ENCODE results near the gene CCDC18.
"Not testable (repeated sequence)": the region's sequence is repeated elsewhere in the genome, so short reads cannot be mapped to it uniquely, and the experiment has no call there.

Gene CCDC18

GRCh38 chr1:93172778-93173177 lies 7.7 kb upstream of the CCDC18 start:
- FAIRE-seq (no peak), DNase-seq (ENCODE audit: extremely low spot score, insufficient read length, low read depth) (no peak)

- not testable (repeated sequence) for FAIRE-seq; DNase-seq (ENCODE audit: extremely low spot score, insufficient read length, low read depth)
These were observed 5.9 kb upstream of the CCDC18 start for GRCh38 chr1:93174638-93175037.

GRCh38 chr1:93177991-93178390 lies 2.5 kb upstream of the CCDC18 start:
- FAIRE-seq, result no peak
- no peak for DNase-seq (ENCODE audit: extremely low spot score, insufficient read length, low read depth)

GRCh38 chr1:93178418-93178817 lies 2.1 kb upstream of the CCDC18 start:
- DNase-seq (ENCODE audit: extremely low spot score, insufficient read length, low read depth) (no peak), FAIRE-seq (no peak)

GRCh38 chr1:93179886-93180722 lies 420 bp upstream of the CCDC18 start, which contains the start of gene TMED5:
Gene TMED5 (minus strand): TSS chr1:93180413. CDS start chr1:93180242, 171 bp downstream.
- FAIRE-seq, result peak; percentile 99

GRCh38 chr1:93186667-93187066 lies 6.1 kb downstream of the CCDC18 start:
- DNase-seq (ENCODE audit: extremely low spot score, insufficient read length, low read depth) (no peak), FAIRE-seq (peak; percentile 61)

More at GRCh38 chr1:93179886-93180722, 420 bp upstream of the CCDC18 start, which contains the start of gene TMED5:
- DNase-seq (ENCODE audit: extremely low spot score, insufficient read length, low read depth), result peak; percentile 55

GRCh38 chr1:93190432-93190831 lies 9.9 kb downstream of the CCDC18 start:
- no peak for FAIRE-seq
- DNase-seq (ENCODE audit: extremely low spot score, insufficient read length, low read depth), result no peak

GRCh38 chr1:93194231-93194990 lies 13.9 kb downstream of the CCDC18 start:
- peak; percentile 21 for FAIRE-seq

GRCh38 chr1:93196591-93196990 lies 16.1 kb downstream of the CCDC18 start:
- FAIRE-seq (no peak), DNase-seq (ENCODE audit: extremely low spot score, insufficient read length, low read depth) (no peak)

More at GRCh38 chr1:93194231-93194990, 13.9 kb downstream of the CCDC18 start:
- no peak for DNase-seq (ENCODE audit: extremely low spot score, insufficient read length, low read depth)

GRCh38 chr1:93199150-93199549 lies 18.6 kb downstream of the CCDC18 start:
- no peak for FAIRE-seq
- no peak for DNase-seq (ENCODE audit: extremely low spot score, insufficient read length, low read depth)

- DNase-seq (ENCODE audit: extremely low spot score, insufficient read length, low read depth) (no peak), FAIRE-seq (no peak)
These were observed 19.6 kb downstream of the CCDC18 start for GRCh38 chr1:93200086-93200620.

GRCh38 chr1:93200714-93201113 lies 20.2 kb downstream of the CCDC18 start:
- FAIRE-seq, result no peak
- DNase-seq (ENCODE audit: extremely low spot score, insufficient read length, low read depth), result no peak

- no peak for FAIRE-seq
- DNase-seq (ENCODE audit: extremely low spot score, insufficient read length, low read depth), result no peak
These were observed 25.5 kb downstream of the CCDC18 start for GRCh38 chr1:93205892-93206566.

- no peak for FAIRE-seq
- DNase-seq (ENCODE audit: extremely low spot score, insufficient read length, low read depth), result no peak
These were observed 26.0 kb downstream of the CCDC18 start for GRCh38 chr1:93206567-93206954.

GRCh38 chr1:93207211-93207610 lies 26.7 kb downstream of the CCDC18 start:
- no peak for FAIRE-seq
- no peak for DNase-seq (ENCODE audit: extremely low spot score, insufficient read length, low read depth)

- no peak for DNase-seq (ENCODE audit: extremely low spot score, insufficient read length, low read depth)
- FAIRE-seq, result no peak
These were observed 34.8 kb downstream of the CCDC18 start for GRCh38 chr1:93215322-93215721.

GRCh38 chr1:93219443-93219842 lies 38.9 kb downstream of the CCDC18 start:
- no peak for DNase-seq (ENCODE audit: extremely low spot score, insufficient read length, low read depth)
- peak; percentile 80 for FAIRE-seq

GRCh38 chr1:93220716-93221115 lies 40.2 kb downstream of the CCDC18 start:
- not testable (repeated sequence) for FAIRE-seq; DNase-seq (ENCODE audit: extremely low spot score, insufficient read length, low read depth)

GRCh38 chr1:93221913-93222312 lies 41.4 kb downstream of the CCDC18 start:
- DNase-seq (ENCODE audit: extremely low spot score, insufficient read length, low read depth), result no peak
- no peak for FAIRE-seq

- FAIRE-seq (no peak), DNase-seq (ENCODE audit: extremely low spot score, insufficient read length, low read depth) (no peak)
These were observed 42.6 kb downstream of the CCDC18 start for GRCh38 chr1:93223023-93223675.

All from GM18507 (cell line).